Activated CD4-positive, alpha-beta T cell treated with anti-CD3 and anti-CD28 coated beads, Interleukin-2, Interleukin-6, amounts not matched to agents 100 ng/mL and 50 ng/mL, durations not matched to agents 16 hours and 8 hours (primary cell): Measurements from ENCODE around the gene COBL.

Source experiments
- DNase-seq: peaks from one replicate; pipeline ENCODE4 v3.0.0-alpha.2; 2020

Gene COBL

GRCh38 chr7:50977421-50977820 is 339.2 kb downstream of the COBL start:
- DNase-seq: no peak

- DNase-seq: no peak
Observed at GRCh38 chr7:50976064-50976463, 340.5 kb downstream of the COBL start.

GRCh38 chr7:50974240-50974639 is 342.4 kb downstream of the COBL start:
- no peak for DNase-seq

- DNase-seq: no peak
Observed at GRCh38 chr7:50973814-50974213, 342.8 kb downstream of the COBL start.

GRCh38 chr7:50970092-50970491 is 346.5 kb downstream of the COBL start:
- DNase-seq: no peak
